Mesendoderm (in vitro differentiated cells): ENCODE measurements around the gene ABHD18.
A peak's percentile ranks its signal among the peaks of the same experiment; 100 is the strongest.
"Not testable (repeated sequence)": the region's sequence is repeated elsewhere in the genome, so short reads cannot be mapped to it uniquely, and the experiment has no call there.

ENCODE experiments used
- DNase-seq: peaks from one replicate; pipeline ENCODE4 v3.0.0; 2013
- H2AK5ac ChIP-seq: 2 replicates; pipeline ENCODE4 v1.6.1; 2013; ENCODE audit warnings: low read length, inconsistent platforms
- H2BK120ac ChIP-seq: 2 replicates; pipeline ENCODE4 v1.6.1; 2013; ENCODE audit warnings: low read depth, mild to moderate bottlenecking, low read length, moderate library complexity, mixed read lengths
- H2BK15ac ChIP-seq: replicated peaks from 2 replicates; pipeline ENCODE4 v1.6.1; 2013; ENCODE audit warnings: low read depth, mild to moderate bottlenecking, moderate library complexity
- H2BK5ac ChIP-seq: 2 replicates; pipeline ENCODE4 v1.6.1; 2013; ENCODE audit warnings: low read length, inconsistent platforms
- H3K18ac ChIP-seq: 2 replicates; pipeline ENCODE4 v1.6.1; 2013; ENCODE audit warnings: mild to moderate bottlenecking, low read length, mixed read lengths
- H3K23ac ChIP-seq: one replicate; pipeline ENCODE4 v1.6.1; 2013; ENCODE audit warnings: low read length
- H3K27ac ChIP-seq: 2 replicates; pipeline ENCODE4 v1.5.1; 2013; ENCODE audit warnings: low read depth, mild to moderate bottlenecking, inconsistent platforms, low read length, moderate library complexity
- H3K27me3 ChIP-seq: 2 replicates; pipeline ENCODE4 v1.6.1; 2013; ENCODE audit warnings: low read length, control low read depth, mild to moderate bottlenecking, inconsistent platforms; ENCODE audit not compliant: insufficient read depth, poor library complexity
- H3K36me3 ChIP-seq: 2 replicates; pipeline ENCODE4 v1.6.1; 2013; ENCODE audit warnings: low read length, inconsistent platforms; ENCODE audit not compliant: control insufficient read depth, insufficient read depth
- H3K4ac ChIP-seq: one replicate; pipeline ENCODE4 v1.6.1; 2013; ENCODE audit warnings: low read depth, mild to moderate bottlenecking, low read length, moderate library complexity
- H3K4me1 ChIP-seq: 2 replicates; pipeline ENCODE4 v1.6.1; 2013; ENCODE audit warnings: low read depth, low read length, inconsistent platforms; ENCODE audit not compliant: control insufficient read depth
- H3K4me2 ChIP-seq: 2 replicates; pipeline ENCODE4 v1.6.1; 2013; ENCODE audit warnings: low read length
- H3K4me3 ChIP-seq: 2 replicates; pipeline ENCODE4 v1.5.1; 2013; ENCODE audit warnings: mild to moderate bottlenecking, low read length
- H3K56ac ChIP-seq: one replicate; pipeline ENCODE4 v1.6.1; 2013; ENCODE audit warnings: low read length
- H3K79me1 ChIP-seq: 2 replicates; pipeline ENCODE4 v1.6.1; 2013; ENCODE audit warnings: low read length, inconsistent platforms
- H3K79me2 ChIP-seq: 2 replicates; pipeline ENCODE4 v1.6.1; 2013; ENCODE audit warnings: mild to moderate bottlenecking, low read length; ENCODE audit not compliant: control insufficient read depth, insufficient read depth
- H3K9ac ChIP-seq: 2 replicates; pipeline ENCODE4 v1.6.1; 2013; ENCODE audit warnings: low read length, inconsistent platforms
- H4K5ac ChIP-seq: one replicate; pipeline ENCODE4 v1.6.1; 2013; ENCODE audit warnings: low read length
- H4K8ac ChIP-seq: one replicate; pipeline ENCODE4 v1.6.1; 2013; ENCODE audit warnings: low read depth, mild to moderate bottlenecking, control low read depth, low read length, moderate library complexity
- WGBS: extraction: QIAGEN DNeasy Blood & Tissue Kit; methylation state at CpG from one replicate; pipeline ENCODE4 v1.1.7; 2013; ENCODE audit warnings: low lambda C conversion rate, missing lambda C conversion rate; ENCODE audit not compliant: insufficient coverage; ENCODE audit errors: extremely low coverage; 5-methylcytosine and 5-hydroxymethylcytosine counted together

ABHD18 gene

DNA sequence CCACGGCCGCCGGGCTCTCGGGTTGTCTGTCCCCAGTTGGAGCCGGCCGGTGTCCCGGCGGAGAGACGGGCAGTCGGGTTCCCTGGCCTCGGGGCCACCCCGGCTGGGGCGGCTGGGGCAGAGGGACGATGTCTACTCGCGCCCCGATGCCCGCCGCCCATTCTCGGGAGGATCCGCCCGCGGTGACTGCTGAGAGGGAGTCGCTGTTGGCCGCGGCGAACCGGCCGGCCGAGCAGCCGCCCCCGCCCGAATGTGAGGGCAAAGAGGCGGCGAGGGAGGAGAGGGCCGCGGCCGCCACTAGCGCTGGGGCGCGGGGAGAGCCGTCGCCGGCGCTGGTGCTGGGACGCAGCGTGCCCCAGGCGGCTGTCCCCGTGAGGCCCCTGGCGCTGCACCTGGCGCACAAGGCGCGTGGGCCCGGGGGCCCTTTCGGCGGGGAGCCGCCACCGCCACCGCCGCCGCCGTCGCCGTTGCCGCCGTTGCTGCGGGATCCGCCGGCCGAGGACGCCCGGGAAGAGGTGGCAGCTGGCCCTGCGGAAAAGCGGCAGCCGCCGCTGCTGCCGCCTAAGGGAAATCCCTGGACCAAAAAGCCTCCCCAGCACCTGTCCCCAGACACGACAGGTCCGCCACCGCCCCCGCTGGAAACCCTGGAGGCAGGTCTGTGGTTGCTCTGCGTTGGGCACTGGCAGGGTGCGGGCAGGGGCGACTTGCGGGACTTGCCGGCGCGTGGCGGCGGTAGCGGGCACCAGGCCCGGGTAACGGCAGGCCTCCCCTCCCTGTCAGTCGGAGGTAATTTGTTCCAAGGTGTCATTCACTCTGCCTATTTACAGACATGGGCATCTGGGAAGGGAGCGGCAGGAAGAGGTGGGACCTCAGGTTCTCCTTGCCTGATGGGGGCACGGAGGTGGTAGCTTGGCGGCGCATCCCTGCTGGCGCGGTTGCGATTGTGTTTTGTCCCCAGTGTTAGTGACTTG is 96.6 kb downstream of the ABHD18 start:
- Histone ChIP-seq H3K9ac (peak overlapping the region; percentile 87), H3K23ac (peak overlapping the region; percentile 24), H3K79me1 (peaks cover 1% of the 10 kb centered on the region), H3K36me3 (no peaks in the 10 kb centered on the region), H4K8ac (no peak overlapping the region), H4K5ac (no peak overlapping the region), H3K4me3 (peak overlapping the region; percentile 62), H3K4ac (no peak overlapping the region), H3K79me2 (peaks cover 16% of the 10 kb centered on the region), H2BK15ac (no peak overlapping the region), H2AK5ac (no peak overlapping the region), H3K18ac (peak overlapping the region; percentile 90), H3K56ac (peak overlapping the region; percentile 95), H3K4me2 (peak overlapping the region; percentile 75), H3K27me3 (no peaks in the 10 kb centered on the region), H3K27ac (peak overlapping the region; percentile 99), H3K4me1 (no peaks in the 10 kb centered on the region), H2BK5ac (no peak overlapping the region), H2BK120ac (no peak overlapping the region)
- WGBS: no CpG with 5 or more reads among the region's 101 CpGs
- peak; percentile 86 for DNase-seq

DNA sequence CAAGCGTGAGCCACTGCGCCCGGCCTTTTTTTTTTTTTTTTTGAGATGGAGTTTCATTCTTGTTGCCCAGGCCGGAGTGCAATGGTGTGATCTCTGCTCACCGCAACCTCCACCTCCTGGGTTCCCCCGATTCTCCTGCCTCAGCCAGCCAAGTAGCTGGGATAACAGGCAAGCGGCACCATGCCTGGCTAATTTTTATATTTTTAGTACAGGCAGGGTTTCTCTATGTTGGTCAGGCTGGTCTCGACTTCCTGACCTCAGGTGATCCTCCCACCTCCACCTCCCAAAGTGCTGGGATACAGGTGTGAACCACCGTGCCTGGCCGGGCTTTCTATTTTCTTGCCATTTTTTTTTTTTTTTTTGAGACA is 101.2 kb downstream of the ABHD18 start:
- not testable (repeated sequence) for H4K8ac ChIP-seq, H2BK15ac ChIP-seq, H4K5ac ChIP-seq, H3K79me1 ChIP-seq, H2AK5ac ChIP-seq, H3K27ac ChIP-seq, H3K27me3 ChIP-seq, H3K4ac ChIP-seq, H3K4me2 ChIP-seq, DNase-seq, H3K56ac ChIP-seq, H3K4me1 ChIP-seq, H2BK5ac ChIP-seq, H3K9ac ChIP-seq, H3K36me3 ChIP-seq, H3K23ac ChIP-seq, H3K18ac ChIP-seq, H3K4me3 ChIP-seq, H2BK120ac ChIP-seq
- WGBS: no CpG with 5 or more reads among the region's 10 CpGs
- peaks cover 26% of the 10 kb centered on the region for H3K79me2 ChIP-seq

GRCh38 chr4:128068918-128069317 is 103.7 kb downstream of the ABHD18 start:
- Histone ChIP-seq H2BK15ac (no peak overlapping the region), H3K18ac (no peak overlapping the region), H2BK5ac (no peak overlapping the region), H3K4me1 (no peaks in the 10 kb centered on the region), H4K5ac (no peak overlapping the region), H2BK120ac (no peak overlapping the region), H3K56ac (no peak overlapping the region), H3K4me3 (no peak overlapping the region), H4K8ac (no peak overlapping the region), H3K36me3 (no peaks in the 10 kb centered on the region), H3K4ac (no peak overlapping the region), H3K27me3 (no peaks in the 10 kb centered on the region), H3K79me2 (peaks cover 15% of the 10 kb centered on the region), H3K9ac (no peak overlapping the region), H3K79me1 (peaks cover 1% of the 10 kb centered on the region), H2AK5ac (no peak overlapping the region), H3K23ac (no peak overlapping the region), H3K4me2 (no peak overlapping the region), H3K27ac (no peak overlapping the region)
- WGBS: no CpG with 5 or more reads among the region's 3 CpGs
- DNase-seq: peak; percentile 78

GRCh38 chr4:128076464-128076863 is 111.3 kb downstream of the ABHD18 start:
- Histone ChIP-seq H2BK5ac (no peak overlapping the region), H3K27me3 (no peaks in the 10 kb centered on the region), H3K27ac (no peak overlapping the region), H2AK5ac (no peak overlapping the region), H3K4ac (no peak overlapping the region), H3K18ac (no peak overlapping the region), H2BK120ac (no peak overlapping the region), H3K36me3 (peaks cover 1% of the 10 kb centered on the region), H4K5ac (no peak overlapping the region), H2BK15ac (no peak overlapping the region), H4K8ac (no peak overlapping the region), H3K79me2 (no peaks in the 10 kb centered on the region), H3K23ac (no peak overlapping the region), H3K4me2 (no peak overlapping the region), H3K4me1 (no peaks in the 10 kb centered on the region), H3K9ac (no peak overlapping the region), H3K56ac (no peak overlapping the region), H3K4me3 (no peak overlapping the region), H3K79me1 (no peaks in the 10 kb centered on the region)
- DNase-seq: no peak
- WGBS: no CpG with 5 or more reads among the region's 4 CpGs
